Measurements from ENCODE around the gene SNAPC2. TPM values are rescaled to one million over a fixed set of nuclear protein-coding genes. Genes with fewer than 3 reads are reported as not detected.

SNAPC2 gene
- total and polyA plus RNA-seq, 2 of the 13 experiments (the other 11 are each of a cell fraction or from before 2014, with no cell fraction given) = 10.2 to 12.7 TPM

DNA sequence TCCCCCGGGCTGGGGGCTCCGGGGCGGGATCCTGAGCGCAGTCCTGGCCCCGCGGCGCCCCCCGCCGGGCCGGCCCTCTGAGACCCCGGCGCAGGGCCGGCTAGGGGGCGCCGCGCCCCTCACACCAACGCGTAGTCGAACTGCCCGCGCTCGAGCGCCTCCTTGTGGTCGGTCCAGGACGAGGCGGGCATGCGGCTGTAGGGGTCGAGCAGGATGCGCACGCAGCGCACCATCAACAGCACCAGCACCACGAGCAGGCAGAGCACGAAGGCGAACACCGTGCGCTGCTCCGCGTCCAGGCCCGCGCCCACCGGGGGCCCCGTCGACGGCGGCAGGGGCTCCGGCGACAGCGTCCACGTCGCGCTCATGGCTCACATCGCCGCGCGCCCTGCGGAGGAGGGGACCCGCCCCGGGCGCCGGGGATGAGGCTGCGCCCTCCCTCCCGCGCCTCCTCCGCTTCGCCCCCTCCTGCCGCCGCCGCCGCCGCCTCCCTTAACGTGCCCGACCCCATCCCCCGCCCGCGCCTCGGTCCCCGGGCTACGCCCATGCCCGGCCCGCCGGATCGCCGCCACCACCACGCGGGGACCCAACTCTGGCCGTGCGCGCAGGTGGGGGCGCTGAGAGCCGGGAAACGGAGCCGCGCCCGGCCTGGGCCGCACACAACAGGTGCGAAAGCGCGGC, 5.2 kb downstream of the SNAPC2 start (continued):
- TF ChIP-seq, protein P1, sequence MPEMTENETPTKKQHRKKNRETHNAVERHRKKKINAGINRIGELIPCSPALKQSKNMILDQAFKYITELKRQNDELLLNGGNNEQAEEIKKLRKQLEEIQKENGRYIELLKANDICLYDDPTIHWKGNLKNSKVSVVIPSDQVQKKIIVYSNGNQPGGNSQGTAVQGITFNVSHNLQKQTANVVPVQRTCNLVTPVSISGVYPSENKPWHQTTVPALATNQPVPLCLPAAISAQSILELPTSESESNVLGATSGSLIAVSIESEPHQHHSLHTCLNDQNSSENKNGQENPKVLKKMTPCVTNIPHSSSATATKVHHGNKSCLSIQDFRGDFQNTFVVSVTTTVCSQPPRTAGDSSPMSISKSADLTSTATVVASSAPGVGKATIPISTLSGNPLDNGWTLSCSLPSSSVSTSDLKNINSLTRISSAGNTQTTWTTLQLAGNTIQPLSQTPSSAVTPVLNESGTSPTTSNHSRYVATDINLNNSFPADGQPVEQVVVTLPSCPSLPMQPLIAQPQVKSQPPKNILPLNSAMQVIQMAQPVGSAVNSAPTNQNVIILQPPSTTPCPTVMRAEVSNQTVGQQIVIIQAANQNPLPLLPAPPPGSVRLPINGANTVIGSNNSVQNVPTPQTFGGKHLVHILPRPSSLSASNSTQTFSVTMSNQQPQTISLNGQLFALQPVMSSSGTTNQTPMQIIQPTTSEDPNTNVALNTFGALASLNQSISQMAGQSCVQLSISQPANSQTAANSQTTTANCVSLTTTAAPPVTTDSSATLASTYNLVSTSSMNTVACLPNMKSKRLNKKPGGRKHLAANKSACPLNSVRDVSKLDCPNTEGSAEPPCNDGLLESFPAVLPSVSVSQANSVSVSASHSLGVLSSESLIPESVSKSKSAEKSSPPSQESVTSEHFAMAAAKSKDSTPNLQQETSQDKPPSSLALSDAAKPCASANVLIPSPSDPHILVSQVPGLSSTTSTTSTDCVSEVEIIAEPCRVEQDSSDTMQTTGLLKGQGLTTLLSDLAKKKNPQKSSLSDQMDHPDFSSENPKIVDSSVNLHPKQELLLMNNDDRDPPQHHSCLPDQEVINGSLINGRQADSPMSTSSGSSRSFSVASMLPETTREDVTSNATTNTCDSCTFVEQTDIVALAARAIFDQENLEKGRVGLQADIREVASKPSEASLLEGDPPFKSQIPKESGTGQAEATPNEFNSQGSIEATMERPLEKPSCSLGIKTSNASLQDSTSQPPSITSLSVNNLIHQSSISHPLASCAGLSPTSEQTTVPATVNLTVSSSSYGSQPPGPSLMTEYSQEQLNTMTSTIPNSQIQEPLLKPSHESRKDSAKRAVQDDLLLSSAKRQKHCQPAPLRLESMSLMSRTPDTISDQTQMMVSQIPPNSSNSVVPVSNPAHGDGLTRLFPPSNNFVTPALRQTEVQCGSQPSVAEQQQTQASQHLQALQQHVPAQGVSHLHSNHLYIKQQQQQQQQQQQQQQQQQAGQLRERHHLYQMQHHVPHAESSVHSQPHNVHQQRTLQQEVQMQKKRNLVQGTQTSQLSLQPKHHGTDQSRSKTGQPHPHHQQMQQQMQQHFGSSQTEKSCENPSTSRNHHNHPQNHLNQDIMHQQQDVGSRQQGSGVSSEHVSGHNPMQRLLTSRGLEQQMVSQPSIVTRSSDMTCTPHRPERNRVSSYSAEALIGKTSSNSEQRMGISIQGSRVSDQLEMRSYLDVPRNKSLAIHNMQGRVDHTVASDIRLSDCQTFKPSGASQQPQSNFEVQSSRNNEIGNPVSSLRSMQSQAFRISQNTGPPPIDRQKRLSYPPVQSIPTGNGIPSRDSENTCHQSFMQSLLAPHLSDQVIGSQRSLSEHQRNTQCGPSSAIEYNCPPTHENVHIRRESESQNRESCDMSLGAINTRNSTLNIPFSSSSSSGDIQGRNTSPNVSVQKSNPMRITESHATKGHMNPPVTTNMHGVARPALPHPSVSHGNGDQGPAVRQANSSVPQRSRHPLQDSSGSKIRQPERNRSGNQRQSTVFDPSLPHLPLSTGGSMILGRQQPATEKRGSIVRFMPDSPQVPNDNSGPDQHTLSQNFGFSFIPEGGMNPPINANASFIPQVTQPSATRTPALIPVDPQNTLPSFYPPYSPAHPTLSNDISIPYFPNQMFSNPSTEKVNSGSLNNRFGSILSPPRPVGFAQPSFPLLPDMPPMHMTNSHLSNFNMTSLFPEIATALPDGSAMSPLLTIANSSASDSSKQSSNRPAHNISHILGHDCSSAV (CRISPR knock-in tag; IDR thresholded peaks at IDR 0.05; ENCODE audit: borderline replicate concordance) = no peak
- TF ChIP-seq, protein P2, sequence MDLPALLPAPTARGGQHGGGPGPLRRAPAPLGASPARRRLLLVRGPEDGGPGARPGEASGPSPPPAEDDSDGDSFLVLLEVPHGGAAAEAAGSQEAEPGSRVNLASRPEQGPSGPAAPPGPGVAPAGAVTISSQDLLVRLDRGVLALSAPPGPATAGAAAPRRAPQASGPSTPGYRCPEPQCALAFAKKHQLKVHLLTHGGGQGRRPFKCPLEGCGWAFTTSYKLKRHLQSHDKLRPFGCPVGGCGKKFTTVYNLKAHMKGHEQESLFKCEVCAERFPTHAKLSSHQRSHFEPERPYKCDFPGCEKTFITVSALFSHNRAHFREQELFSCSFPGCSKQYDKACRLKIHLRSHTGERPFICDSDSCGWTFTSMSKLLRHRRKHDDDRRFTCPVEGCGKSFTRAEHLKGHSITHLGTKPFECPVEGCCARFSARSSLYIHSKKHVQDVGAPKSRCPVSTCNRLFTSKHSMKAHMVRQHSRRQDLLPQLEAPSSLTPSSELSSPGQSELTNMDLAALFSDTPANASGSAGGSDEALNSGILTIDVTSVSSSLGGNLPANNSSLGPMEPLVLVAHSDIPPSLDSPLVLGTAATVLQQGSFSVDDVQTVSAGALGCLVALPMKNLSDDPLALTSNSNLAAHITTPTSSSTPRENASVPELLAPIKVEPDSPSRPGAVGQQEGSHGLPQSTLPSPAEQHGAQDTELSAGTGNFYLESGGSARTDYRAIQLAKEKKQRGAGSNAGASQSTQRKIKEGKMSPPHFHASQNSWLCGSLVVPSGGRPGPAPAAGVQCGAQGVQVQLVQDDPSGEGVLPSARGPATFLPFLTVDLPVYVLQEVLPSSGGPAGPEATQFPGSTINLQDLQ (CRISPR knock-in tag; IDR thresholded peaks at IDR 0.05) = 0 out of 2 replicates have a peak, but pooled peaks have one; percentile 77
- TF ChIP-seq DNMT1 (CRISPR knock-in tag; IDR thresholded peaks at IDR 0.05) = peak; percentile 75; the same call in 1 of the 2 replicates
- TF ChIP-seq ELF4 (CRISPR knock-in tag; IDR thresholded peaks at IDR 0.05; ENCODE audit: borderline replicate concordance) = no peak
- TF ChIP-seq, protein P3, sequence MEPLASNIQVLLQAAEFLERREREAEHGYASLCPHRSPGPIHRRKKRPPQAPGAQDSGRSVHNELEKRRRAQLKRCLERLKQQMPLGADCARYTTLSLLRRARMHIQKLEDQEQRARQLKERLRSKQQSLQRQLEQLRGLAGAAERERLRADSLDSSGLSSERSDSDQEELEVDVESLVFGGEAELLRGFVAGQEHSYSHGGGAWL (CRISPR knock-in tag; IDR thresholded peaks at IDR 0.05) = peak; percentile 85
- TF ChIP-seq HNRNPLL (IDR thresholded peaks at IDR 0.05; ENCODE audit: low read depth, low read length, poor library complexity, severe bottlenecking) = peak; percentile 83
- TF ChIP-seq ZKSCAN8 (CRISPR knock-in tag; IDR thresholded peaks at IDR 0.05; ENCODE audit: borderline replicate concordance) = no peak
- no peak for TF ChIP-seq YEATS2 (CRISPR knock-in tag; IDR thresholded peaks at IDR 0.05; ENCODE audit: borderline replicate concordance)
- TF ChIP-seq RAD21 (CRISPR knock-in tag; IDR thresholded peaks at IDR 0.05) = peak; percentile 89
- peak; percentile 67; the same call in 1 of the 2 replicates for TF ChIP-seq REL (CRISPR knock-in tag; conservative IDR thresholded peaks at IDR 0.05)
- no peak for TF ChIP-seq ZNF33B (CRISPR knock-in tag; IDR thresholded peaks at IDR 0.05)
- TF ChIP-seq ZSCAN29 (CRISPR knock-in tag; conservative IDR thresholded peaks at IDR 0.05) = no peak
- TF ChIP-seq, protein P4, sequence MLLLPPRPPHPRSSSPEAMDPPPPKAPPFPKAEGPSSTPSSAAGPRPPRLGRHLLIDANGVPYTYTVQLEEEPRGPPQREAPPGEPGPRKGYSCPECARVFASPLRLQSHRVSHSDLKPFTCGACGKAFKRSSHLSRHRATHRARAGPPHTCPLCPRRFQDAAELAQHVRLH (CRISPR knock-in tag; IDR thresholded peaks at IDR 0.05; ENCODE audit: borderline replicate concordance, low read depth) = peak; percentile 39; the same call in 1 of the 2 replicates
- TF ChIP-seq, protein P5, sequence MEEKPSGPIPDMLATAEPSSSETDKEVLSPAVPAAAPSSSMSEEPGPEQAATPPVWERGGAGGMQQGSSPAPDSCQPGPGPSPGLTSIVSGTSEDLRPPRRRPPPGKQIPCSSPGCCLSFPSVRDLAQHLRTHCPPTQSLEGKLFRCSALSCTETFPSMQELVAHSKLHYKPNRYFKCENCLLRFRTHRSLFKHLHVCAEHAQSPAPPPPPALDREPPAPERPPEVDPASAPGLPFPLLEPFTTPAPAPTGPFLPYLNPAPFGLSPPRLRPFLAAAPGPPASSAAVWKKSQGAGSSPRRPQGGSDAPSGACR (CRISPR knock-in tag; IDR thresholded peaks at IDR 0.05) = peak; percentile 58; the same call in 1 of the 2 replicates
- no peak for TF ChIP-seq ZNF17 (CRISPR knock-in tag; IDR thresholded peaks at IDR 0.05)
- 0 out of 2 replicates have a peak, but pooled peaks have one; percentile 21 for TF ChIP-seq ZNF672 (CRISPR knock-in tag; IDR thresholded peaks at IDR 0.05)
